ENCODE measurements around the gene FASN. TPM values are rescaled to one million over a fixed set of nuclear protein-coding genes. Genes with fewer than 3 reads are reported as not detected.
"Not testable (repeated sequence)": the region's sequence is repeated elsewhere in the genome, so short reads cannot be mapped to it uniquely, and the experiment has no call there.

The FASN gene
- total RNA-seq, 1 donor from 2014 or later, result 14.2 TPM

DNA sequence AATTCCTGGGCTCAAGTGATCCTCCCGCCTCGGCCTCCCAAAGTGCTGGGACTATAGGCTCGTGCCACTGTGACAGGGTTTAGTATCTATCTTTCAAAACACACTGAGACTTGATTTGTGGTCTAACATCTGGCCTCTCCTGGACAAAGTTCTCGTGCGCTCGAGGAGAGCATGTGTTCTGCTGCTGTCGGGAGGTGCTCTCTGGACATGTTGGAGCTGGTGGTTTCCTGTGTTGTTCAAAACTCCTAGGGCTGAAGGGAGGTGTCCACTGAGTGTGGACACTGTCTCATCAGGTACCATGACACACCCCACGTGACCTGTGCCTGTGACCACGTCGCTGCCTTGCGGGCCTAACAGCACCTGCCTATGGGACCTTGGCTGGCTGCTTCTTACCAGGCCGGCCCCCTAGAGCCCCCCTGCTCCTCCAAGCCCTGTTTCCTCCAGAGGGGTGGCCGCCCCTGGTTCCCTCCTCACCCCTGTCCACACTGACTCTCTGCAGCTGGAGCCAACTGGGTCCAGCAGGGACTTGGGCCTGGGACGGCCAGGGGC is 52.0 kb downstream of the FASN start:
- no peak for DNase-seq (ENCODE audit: low spot score)

DNA sequence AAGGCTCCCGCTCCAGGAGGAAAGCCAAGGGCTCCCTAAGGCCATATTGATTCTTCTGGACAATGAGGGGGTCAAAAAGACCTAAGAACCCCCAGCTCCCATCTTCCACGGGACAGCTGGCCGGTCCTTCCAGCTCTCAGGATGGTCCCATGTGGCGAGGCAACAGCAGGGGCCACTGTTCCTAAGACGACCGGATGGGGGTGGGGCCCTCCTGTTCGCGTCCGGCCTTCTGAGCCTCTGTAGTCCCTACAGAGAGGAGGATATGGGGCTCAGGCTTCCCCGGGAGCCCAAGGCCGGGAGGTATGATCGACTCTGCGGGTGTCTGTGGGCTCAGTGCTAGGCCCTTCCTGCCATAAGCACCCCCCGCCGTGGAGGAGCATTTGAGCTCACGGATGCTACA is 54.5 kb downstream of the FASN start:
- no peak for DNase-seq (ENCODE audit: low spot score)

DNA sequence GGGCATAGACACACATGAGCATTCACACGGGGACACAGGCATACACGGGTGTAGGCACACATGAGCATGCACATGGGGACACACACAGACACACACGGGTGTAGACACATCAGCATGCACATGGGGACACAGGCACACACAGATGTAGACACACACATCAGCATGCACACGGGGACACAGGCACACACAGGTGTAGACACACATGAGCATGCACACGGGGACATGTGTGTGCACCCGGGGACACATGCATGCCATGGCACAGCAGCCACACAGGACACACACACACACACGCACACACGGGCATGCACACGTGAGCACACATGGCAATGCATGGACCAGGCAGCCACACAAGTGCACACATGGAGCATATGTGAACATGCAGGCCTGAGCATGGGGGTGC is 55.4 kb downstream of the FASN start:
- DNase-seq (ENCODE audit: low spot score), result no peak

DNA sequence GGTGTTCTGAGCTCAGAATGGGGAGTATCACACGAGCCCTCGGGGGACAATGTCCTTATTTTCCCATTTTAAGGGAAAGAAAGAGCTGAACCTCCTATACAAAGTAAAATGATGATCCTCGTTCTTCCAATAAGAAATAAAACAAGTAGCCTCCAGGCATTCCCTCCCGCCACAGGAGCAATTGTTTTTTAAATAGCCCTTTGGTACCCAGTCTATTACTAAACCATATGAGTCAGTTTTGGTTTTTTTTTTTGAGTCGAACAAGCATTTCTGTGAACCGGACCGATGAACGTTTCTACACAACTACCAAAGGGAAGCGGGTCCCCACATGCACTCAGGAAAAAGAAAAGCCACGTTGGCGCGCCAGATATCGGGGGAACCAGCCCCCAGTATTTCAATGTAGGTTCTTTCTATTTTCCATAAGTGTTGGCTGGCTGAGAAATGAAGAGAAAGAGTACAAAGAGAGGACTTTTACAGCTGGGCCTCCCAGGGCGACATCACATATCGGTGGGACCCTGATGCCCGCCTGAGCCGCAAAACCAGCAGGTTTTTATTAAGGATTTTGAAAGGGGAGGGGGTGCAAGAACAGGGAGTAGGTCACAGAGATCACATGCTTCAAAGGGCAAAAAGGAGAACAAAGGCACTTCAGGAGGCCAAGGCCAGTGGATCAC is 56.8 kb downstream of the FASN start:
- DNase-seq (ENCODE audit: low spot score), result no peak

DNA sequence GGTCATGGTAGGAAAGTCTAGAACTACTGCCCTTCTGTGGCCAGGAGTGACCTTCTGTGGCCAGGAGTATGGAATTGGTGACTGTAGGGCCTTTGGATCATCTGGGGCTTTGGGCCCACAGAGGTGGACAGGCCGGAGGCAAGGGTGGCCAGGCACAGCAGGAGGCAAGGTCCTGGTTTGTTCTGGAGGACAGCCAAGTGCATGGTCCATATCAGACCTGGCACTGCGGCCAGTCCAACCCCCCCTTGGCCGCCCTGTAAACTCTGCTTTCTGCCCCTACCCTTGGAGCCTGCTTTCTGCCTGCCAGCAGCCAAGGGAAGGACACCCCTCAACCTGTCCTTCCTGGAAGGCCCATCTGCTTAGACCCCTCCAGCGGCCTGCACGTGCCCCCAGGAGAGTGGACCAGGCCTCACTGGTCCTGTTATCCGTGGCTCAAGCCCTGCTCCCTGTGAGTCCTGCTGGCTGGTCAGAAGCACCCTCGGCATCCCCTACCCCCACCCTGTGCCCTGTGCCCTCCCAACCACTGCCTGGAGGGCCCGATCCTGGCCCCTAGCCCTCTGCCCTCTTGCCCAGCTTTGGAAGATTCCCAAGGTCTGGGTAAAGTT is 58.2 kb downstream of the FASN start:
- DNase-seq (ENCODE audit: low spot score), result no peak

DNA sequence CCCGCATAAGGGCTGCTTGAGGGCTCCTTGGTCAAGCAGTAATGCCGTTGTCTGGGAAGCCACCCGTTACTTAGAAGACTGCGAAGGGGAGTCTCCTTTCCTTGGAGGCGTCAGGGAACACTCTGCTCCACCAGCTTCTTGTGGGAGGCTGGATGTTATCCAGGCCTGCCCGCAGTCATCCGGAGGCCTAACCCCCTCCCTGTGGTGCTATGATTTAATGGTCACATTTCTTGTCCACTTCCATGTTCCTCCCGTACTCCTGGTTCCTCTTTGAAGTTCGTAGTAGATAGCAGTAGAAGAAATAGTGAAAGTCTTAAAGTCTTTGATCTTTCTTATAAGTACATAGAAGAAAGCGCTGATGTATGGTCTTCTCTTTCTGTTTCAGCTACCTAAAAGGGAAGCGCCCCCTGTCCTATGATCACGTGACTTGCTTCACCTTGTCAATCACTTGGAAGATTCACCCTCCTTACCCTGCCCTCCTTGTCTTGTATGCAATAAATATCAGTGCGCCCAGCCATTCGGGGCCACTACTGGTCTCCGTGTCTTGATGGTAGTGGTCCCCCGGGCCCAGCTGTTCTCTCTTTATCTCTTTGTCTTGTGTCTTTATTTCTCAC is 59.1 kb downstream of the FASN start:
- not testable (repeated sequence) for DNase-seq (ENCODE audit: low spot score)

DNA sequence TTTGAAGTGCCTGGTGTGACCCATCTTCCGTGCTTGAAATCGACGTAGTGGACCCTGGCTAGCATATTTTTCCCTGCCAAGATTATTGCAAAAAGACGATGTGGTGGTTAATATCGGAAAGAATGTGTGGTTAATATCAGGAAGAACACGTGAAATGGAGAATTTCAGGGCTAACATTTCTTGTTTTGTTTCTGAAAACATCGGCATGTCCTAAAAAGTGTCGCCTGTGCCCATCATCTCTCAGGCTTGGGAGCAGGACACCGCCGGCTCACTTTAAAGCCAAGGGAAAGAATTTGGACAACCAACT is 60.2 kb downstream of the FASN start:
- DNase-seq (ENCODE audit: low spot score), result no peak

DNA sequence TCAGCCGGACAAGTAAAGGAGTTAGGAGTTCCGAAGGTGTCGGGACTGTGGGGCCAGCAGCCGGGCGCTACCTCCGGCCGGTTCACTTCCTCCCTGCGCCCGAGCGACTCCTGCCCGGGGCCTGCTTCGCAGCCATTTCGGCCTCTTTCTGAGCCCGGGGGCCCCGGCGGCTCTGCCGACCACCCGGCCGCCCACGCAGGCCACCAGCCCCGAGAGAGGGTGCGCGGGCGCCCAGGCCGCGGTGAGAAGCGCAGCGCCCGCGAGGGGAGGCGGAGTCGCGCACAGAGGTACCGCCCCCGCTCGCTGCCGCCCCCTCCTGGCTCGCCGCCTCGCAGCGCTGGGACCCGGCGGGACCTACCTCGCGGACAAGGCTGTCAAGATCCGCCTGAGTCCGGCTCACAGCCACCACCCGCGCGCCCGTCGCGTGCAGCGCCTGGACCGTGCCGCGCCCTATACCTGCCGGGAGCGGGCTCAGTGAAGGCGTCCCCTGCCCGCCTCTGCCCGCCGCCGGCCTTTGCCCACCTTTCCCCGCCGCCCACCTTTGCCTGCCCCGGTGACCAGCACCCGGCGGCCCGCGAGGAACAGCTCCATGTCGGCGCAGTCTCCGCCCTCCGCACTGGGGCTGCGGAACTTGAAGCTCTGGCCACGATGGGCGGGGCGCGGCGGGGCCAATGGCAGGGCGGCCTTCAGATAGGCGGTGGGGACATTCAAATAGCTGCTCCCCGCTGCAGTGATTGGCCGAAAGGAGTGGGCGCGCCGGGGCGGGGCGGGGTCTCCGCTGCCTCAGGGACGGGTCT is 60.7 kb downstream of the FASN start, which contains the start of gene DCXR:
DCXR (minus strand) TSS at position 606 of the 797 bp plus-strand sequence; CDS start at position 591, 15 bp downstream.
- DNase-seq (ENCODE audit: low spot score), result peak; percentile 98

DNA sequence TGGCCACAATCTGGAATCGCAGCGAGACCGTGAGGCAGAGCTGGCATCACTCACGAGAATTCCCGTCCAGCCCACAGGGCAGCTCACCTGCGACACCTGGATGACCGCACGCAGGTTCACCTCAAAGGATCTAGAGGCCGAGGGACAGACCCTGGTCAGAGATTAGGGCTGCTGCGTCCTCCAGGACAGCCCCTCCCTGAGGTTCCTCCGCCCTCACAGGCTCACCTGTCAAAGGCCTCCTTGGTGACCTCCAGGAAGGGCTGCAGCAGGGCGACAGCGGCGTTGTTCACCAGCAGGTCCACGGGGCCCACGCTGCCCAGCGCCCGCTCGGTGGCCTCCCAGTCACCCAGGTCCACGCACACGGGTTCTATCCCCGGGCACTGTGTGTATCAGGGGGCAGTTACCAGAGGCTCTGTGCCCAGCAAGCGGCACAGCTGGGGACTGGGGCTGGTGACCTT is 61.4 kb downstream of the FASN start:
- no peak for DNase-seq (ENCODE audit: low spot score)

DNA sequence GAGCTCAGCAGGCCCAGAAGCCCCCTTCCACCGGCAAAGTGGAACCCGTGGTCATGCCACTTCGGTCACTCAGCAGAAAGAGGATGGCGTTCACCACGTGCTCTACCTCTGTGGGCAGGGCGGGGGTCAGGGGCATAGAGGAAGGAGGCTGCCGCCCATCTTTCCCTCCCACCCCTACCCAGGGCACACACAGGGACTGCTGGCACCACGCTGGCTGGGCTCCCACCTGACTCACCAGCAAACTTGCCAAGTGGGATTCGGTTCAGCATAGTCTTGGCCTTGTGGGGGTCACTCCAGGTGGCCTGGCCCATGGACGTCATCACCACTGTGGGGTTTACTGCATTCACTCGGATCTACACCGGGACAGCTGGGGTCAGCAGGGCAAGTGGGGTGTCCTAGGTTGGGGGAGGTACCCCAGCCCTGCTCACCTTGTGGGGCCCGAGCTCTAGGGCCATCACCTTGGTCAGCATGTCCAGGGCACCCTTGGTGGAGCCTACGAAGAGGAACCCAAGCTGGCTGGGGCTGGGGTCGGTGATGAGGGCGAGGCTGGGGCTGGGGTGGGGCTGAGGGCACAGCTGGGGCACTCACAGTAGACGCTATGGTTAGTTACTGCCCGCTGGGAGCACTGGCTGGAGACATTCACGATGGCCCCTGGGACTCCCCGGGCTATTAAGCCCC is 61.9 kb downstream of the FASN start:
- DNase-seq (ENCODE audit: low spot score), result no peak

DNA sequence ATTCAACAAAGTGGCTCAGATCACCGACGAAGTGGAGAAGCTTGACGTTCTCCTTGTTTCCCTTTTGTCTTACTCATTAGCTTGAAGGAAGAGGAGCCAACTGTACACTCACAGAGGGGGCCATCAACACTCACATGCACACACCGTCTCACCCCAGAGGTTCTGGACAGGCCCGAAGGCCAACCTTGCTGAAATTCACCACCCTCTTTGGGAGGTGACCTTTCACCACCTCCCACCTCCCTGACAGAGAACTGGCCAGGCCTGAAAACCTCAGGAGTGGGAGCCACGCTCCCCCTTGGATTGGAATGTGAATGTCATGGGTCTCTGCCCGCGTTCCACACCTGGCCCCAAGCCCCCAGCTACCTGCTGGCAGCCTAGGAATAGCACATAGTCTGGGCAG is 62.5 kb downstream of the FASN start:
- DNase-seq (ENCODE audit: low spot score), result no peak

DNA sequence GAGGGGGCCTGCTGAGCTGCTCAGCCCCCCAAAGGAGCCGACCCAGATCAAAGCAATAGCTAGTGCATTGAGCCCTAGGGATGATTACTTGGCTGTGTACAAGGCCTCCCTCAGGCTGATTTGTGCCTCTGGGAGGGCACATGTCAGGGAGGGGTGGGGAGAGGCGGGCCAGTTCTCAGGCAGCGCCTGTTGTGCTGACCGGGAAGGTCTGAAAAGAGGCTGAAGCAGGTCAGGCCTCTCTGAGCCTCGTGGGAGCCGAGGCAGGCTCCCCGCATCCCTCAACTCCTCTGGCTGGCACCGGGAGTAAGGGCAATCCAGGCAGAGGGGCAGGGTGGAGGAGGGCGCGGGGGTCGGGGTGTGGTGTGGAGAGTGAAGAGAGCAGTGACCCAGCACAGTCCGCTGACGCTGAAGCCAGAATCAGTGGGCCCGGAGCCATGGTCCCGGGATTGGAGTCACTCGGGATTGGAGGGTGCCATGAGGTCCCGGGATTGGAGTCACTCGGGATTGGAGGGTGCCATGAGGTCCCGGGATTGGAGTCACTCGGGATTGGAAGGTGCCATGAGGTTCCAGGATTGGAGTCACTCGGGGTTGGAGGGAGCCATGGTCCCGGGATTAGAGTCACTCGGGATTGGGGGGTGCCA is 63.5 kb downstream of the FASN start:
- DNase-seq (ENCODE audit: low spot score), result no peak

DNA sequence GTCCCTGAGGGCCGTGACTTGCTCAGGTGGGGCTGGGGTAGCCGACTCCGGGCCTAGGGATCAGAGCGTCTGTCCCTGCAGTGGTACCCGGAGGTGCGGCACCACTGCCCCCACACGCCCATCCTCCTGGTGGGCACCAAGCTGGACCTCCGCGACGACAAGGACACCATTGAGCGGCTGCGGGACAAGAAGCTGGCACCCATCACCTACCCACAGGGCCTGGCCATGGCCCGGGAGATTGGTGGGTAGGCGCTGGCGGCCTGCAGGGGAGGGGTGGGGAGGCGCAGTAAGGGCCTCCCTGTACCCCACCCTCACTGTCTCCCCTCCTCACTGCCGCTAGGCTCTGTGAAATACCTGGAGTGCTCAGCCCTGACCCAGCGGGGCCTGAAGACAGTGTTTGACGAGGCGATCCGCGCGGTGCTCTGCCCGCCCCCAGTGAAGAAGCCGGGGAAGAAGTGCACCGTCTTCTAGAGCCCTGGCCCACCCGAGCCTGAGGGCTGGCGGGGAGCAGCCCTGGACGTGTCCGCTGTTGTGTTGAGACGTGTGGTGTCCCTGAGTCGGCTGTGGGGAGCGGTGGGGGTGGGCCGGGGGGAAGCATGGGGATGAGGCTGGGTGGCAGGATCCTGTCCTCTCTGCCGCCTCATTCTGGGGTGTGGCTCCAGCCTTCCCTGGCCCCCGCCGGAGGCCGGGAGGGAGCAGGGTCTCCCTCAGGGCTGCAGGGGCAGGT is 64.5 kb downstream of the FASN start:
- DNase-seq (ENCODE audit: low spot score), result no peak

DNA sequence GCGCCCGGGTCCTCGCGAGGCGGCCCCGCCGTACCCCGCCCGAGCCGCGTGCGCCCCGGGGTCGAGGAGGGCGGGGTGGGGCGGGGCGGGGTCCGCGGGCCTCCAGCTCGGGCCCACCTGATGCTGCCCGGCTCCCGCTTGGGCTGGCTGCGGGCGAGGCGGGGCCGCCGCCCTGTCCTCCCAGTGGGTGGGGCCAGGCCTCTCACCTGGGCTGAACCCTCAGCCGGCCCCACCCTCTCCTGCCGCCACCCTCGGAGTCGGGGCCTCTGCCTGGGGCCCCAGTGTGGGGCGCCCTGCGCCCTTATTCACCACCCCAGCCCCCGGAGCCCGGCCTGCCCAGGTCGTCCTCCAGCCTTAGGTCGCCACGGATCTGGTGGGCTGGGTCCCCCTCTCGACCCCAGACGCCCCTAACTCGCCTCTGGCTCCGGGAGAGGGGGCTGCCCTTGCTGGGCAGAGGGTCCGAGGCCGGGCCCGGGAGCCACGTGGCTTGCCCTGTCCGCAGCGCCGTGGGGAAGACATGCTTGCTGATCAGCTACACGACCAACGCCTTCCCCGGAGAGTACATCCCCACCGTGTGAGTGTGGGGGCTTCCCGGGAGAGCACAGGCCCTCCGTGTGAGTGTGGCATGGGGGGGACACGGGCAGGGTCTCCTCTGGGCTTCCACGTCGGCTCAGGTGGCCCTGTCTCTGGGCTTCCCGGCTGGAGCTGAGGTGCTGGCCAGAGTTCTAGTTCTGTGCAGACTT is 66.0 kb downstream of the FASN start:
- no peak for DNase-seq (ENCODE audit: low spot score)

DNA sequence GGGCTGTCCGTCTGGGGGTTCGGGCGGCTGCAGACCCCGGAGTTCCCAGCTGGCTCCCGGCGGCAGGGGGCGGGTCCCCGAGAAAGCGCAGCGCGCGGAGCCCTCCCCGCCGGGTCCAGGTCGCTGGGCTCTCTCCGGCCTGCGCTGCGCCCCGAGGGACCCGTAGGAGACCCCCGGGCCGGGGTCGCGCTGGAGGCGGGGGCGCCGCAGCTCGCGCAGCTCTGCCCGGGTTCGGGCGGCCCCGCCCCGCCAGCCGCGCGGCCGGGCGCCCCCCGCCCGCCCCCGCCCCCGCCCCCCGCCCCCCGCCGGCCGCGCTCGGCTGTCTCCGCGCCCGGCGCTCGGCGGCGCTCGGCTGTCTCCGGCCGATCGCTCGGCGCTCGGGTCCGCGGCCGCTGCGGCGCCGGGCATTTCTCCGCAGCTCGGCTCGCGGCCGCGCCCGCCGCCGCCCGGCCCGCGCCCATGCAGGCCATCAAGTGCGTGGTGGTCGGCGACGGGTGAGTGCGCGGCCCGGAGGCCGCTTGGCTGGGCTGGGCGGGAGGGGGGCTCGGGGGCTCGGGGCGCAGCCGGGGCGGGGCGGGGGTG is 66.6 kb downstream of the FASN start, which contains the start of gene RAC3:
RAC3 (plus strand) TSS at position 376 of the 582 bp plus-strand sequence; CDS start at position 460, 84 bp downstream.
- DNase-seq (ENCODE audit: low spot score), result no peak

DNA sequence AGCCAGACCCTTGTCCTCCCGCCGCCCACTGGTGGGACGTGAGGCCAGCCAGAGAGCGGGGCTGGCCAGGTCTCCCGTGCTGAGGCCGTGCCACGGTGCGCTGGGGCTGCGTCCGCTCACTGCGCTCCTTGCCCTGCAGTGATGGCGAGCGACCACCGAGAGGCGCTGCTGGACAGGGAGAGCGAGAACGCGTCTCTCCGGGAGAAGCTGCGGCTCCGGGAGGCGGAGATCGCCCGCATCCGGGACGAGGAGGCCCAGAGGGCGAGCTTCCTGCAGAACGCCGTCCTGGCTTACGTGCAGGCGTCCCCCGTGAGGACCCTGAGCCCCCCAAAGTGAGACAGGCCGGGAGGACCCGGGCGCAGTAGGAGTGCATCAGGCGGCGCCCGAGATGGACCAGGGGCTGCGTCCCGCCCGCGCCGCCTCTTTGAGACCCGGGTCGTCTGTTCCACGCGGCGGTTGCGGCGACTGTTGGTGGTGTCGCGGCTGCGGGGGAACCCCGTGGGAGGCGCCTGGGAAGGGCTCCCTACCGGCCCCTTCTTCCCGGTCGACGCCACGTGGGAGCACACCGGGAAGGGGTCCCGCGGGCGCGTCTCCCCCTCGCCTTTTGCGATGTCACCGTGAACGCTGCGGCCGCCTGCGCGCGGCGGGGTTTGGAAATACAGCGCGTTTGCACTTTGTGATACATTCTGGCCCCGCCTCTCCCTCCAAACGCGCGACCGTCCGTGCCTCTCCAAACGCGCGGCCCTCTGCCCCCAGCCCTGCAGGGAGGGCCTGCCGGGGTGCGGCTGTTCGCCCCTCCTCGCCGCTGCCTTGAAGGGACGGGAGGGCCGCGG is 67.3 kb downstream of the FASN start:
- DNase-seq (ENCODE audit: low spot score), result peak; percentile 78

DNA sequence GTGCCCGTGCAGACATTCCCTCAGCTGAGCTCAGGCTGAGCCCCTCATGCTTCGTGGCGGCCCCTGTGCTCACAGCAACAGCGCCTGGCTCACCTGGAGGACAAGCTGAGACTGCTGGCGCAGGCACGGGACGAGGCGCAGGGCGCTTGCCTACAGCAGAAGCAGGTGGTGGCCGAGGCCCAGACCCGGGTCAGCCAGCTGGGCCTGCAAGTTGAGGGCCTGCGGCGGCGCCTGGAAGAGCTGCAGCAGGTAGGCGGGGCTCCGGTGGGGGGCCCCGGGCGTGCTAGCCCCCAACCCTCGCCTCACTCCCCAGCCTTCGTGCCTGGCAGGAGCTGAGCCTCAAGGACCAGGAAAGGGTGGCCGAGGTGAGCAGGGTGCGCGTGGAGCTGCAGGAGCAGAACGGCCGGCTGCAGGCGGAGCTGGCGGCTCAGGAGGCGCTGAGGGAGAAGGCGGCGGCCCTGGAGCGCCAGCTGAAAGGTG is 68.0 kb downstream of the FASN start:
- DNase-seq (ENCODE audit: low spot score), result no peak

DNA sequence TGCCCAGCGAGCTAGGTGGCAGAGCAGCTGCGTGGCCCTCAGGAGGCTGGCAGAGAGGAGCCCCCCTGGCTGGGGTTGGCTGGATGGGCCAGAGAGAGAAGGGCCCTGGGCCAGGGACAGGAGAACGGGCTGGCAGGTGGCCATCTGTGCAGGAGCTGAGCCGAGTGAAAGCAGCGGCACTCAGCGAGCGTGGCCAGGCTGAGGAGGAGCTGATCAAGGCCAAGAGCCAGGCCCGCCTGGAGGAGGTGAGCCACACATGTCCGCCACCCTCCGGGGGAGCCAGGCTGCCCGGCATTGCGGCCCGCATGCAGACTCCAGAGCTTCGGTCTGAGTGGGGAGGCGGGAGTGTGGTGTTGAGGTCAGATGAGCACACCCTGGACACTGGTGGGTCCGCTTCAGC is 68.6 kb downstream of the FASN start:
- DNase-seq (ENCODE audit: low spot score), result no peak
